Lower lobe of right lung (tissue), 2 donors: ENCODE data around the gene ATP7A. TPM values are rescaled to one million over a fixed set of nuclear protein-coding genes. Genes with fewer than 3 reads are reported as not detected.
A peak's percentile ranks its signal among the peaks of the same experiment; 100 is the strongest.
"Not testable (repeated sequence)": the region's sequence is repeated elsewhere in the genome, so short reads cannot be mapped to it uniquely, and the experiment has no call there.

Experiments
- ATAC-seq, 2 donors: fragments of 200-7000 bp; cut with Tn5 transposase; one replicate each; pipeline ENCODE4 v1.9.1; 2020 to 2022; ENCODE audit warnings: mild to moderate bottlenecking in 2 of 2, moderate library complexity in 2 of 2
- DNase-seq: peaks from one replicate; pipeline ENCODE4 v3.0.0-alpha.2; 2020
- H3K27ac ChIP-seq: fragments of 200-600 bp; one replicate; pipeline ENCODE4 v1.8.0; 2022
- H3K27me3 ChIP-seq: fragments of 200-600 bp; one replicate; pipeline ENCODE4 v1.8.0; 2022; ENCODE audit warnings: low read depth
- H3K36me3 ChIP-seq: fragments of 200-600 bp; one replicate; pipeline ENCODE4 v1.8.0; 2022; ENCODE audit warnings: mild to moderate bottlenecking
- H3K4me1 ChIP-seq: fragments of 200-600 bp; one replicate; pipeline ENCODE4 v1.8.0; 2022
- H3K4me3 ChIP-seq: fragments of 200-600 bp; one replicate; pipeline ENCODE4 v1.8.0; 2022; ENCODE audit warnings: mild to moderate bottlenecking
- H3K9me3 ChIP-seq: fragments of 200-600 bp; one replicate; pipeline ENCODE4 v1.8.0; 2022
- intact Hi-C: fragments of 100-400 bp; cut with DNase I; formaldehyde crosslinking; loops from one replicate; pipeline ENCODE4 v1.11.0; 2022
- total RNA-seq: library from RNA; stranded (reverse); fragmentation: NEBNext Ultra II Directional; extraction: Animal tissue kit (Norgen Biotek cat#: 25700); gene quantifications from one replicate; pipeline ENCODE4 v1.2.1, GENCODE V29; 2021
- TF ChIP-seq, protein P1 (sequence below): fragments of 200-600 bp; IDR thresholded peaks from one replicate; pipeline ENCODE4 v1.8.0; 2022; ENCODE audit warnings: antibody characterized with exemption, mild to moderate bottlenecking
- donor health status: DM: no; HTN: yes; CAD: no; lungs with severe emphysema.

The ATP7A gene
- total RNA-seq, 1 donor from 2014 or later: 17.8 TPM

- Histone ChIP-seq H3K4me1 (no peaks in the 10 kb centered on the region), H3K9me3 (no peaks in the 10 kb centered on the region), H3K27ac (no peak overlapping the region), H3K36me3 (no peaks in the 10 kb centered on the region), H3K4me3 (no peak overlapping the region), H3K27me3 (no peaks in the 10 kb centered on the region)
- no peak for DNase-seq
- TF ChIP-seq, protein P1, sequence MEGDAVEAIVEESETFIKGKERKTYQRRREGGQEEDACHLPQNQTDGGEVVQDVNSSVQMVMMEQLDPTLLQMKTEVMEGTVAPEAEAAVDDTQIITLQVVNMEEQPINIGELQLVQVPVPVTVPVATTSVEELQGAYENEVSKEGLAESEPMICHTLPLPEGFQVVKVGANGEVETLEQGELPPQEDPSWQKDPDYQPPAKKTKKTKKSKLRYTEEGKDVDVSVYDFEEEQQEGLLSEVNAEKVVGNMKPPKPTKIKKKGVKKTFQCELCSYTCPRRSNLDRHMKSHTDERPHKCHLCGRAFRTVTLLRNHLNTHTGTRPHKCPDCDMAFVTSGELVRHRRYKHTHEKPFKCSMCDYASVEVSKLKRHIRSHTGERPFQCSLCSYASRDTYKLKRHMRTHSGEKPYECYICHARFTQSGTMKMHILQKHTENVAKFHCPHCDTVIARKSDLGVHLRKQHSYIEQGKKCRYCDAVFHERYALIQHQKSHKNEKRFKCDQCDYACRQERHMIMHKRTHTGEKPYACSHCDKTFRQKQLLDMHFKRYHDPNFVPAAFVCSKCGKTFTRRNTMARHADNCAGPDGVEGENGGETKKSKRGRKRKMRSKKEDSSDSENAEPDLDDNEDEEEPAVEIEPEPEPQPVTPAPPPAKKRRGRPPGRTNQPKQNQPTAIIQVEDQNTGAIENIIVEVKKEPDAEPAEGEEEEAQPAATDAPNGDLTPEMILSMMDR: no peak
- intact Hi-C loops: no loop called here
- ATAC-seq: no peak
Measured at GRCh38 chrX:77935886-77936285, 25.4 kb downstream of the ATP7A start.

GRCh38 chrX:77936299-77936698, 25.8 kb downstream of the ATP7A start:
- ATAC-seq (no peak), DNase-seq (no peak)
- Histone ChIP-seq H3K9me3 (no peaks in the 10 kb centered on the region), H3K4me1 (no peaks in the 10 kb centered on the region), H3K27me3 (no peaks in the 10 kb centered on the region), H3K36me3 (no peaks in the 10 kb centered on the region), H3K27ac (no peak overlapping the region), H3K4me3 (no peak overlapping the region)
- TF ChIP-seq, protein P1: no peak
- intact Hi-C loops: no loop called here

DNA sequence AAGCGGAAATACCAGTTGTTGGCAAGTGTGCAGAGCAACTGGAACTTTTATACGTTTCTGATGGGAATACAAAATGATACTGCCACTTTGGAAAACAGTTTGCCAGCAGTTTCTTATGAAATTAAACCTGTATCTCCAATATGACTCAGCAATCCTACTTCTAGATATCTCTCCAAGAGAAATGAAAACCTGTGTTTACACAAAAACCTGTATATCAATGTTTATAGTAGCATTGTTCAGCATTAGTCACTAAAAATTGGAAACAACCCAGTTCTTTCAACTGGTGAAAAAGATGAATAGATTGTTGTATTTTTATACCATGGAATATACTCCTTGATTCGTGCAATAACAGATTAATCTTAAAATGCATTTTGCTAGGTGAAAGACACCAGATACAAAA, 26.8 kb downstream of the ATP7A start:
- H3K9me3 ChIP-seq: no peaks in the 10 kb centered on the region
- intact Hi-C loops: no loop called here
- no peak overlapping the region for H3K27ac ChIP-seq
- TF ChIP-seq, protein P1: no peak
- DNase-seq (no peak), ATAC-seq (peak in 1 of 2 donors; percentile 40)
- H3K4me3 ChIP-seq: no peak overlapping the region
- no peaks in the 10 kb centered on the region for H3K36me3 ChIP-seq
- no peaks in the 10 kb centered on the region for H3K4me1 ChIP-seq
- H3K27me3 ChIP-seq: no peaks in the 10 kb centered on the region

- Histone ChIP-seq H3K27me3 (no peaks in the 10 kb centered on the region), H3K36me3 (no peaks in the 10 kb centered on the region), H3K9me3 (no peaks in the 10 kb centered on the region), H3K4me1 (no peaks in the 10 kb centered on the region), H3K27ac (no peak overlapping the region), H3K4me3 (no peak overlapping the region)
- TF ChIP-seq, protein P1: no peak
- ATAC-seq (no peak), DNase-seq (no peak)
- intact Hi-C loops: no loop called here
Measured at GRCh38 chrX:77938083-77938680, 27.7 kb downstream of the ATP7A start.

DNA sequence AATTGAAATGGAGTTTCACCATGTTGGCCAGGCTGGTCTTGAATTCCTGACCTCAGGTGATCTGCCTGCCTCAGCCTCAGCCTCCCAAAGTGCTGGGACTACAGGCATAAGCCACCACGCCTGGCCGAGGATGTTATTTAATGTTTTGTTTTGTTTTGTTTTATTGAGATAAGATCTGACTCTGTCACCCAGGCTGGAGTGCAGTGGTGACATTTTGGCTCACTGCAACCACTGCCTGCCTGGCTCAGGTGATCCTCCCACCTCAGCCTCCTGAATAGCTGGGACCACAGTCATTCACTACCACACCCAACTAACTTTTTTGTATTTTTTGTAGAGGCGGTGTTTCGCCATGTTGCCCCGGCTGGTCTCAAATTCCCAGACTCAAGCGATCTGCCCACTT, 34.5 kb downstream of the ATP7A start:
- H3K9me3 ChIP-seq, H3K4me1 ChIP-seq, DNase-seq, ATAC-seq, H3K36me3 ChIP-seq, H3K27ac ChIP-seq, intact Hi-C loops, H3K27me3 ChIP-seq, H3K4me3 ChIP-seq: not testable (repeated sequence)

GRCh38 chrX:77945910-77946545, 35.5 kb downstream of the ATP7A start:
- Histone ChIP-seq H3K4me3 (no peak overlapping the region), H3K4me1 (peaks cover 6% of the 10 kb centered on the region), H3K9me3 (no peaks in the 10 kb centered on the region), H3K36me3 (no peaks in the 10 kb centered on the region), H3K27ac (no peak overlapping the region), H3K27me3 (no peaks in the 10 kb centered on the region)
- intact Hi-C loops: no loop called here
- ATAC-seq (no peak), DNase-seq (peak; percentile 46)
- TF ChIP-seq, protein P1: no peak
